HG03378 (cell line): ENCODE results near the gene CD47.

Experiments
- ATAC-seq: cut with Tn5 transposase; IDR thresholded peaks from one replicate; pipeline ENCODE4 v1.9.1; 2021; ENCODE audit warnings: mild to moderate bottlenecking, moderate library complexity; ENCODE audit not compliant: unreplicated experiment

Gene CD47

DNA sequence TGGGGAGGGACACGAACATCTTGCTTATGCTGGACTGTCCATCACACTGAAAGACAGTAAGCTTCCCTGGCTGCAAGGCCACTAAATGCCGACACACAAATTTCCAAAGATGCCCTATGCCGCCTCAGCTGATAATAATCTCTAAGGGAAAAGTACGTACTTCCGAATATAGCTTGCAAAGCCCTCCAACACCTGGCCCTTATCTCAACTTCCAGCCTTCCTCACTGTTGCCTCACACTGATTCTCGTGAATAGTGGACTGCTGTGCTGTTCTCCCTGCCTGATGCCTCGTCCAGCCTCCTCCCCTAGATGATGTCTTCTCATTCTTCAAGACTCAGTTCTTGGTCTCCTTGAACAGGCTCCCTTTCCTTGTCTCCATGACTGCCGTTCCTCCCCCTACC, 72.3 kb downstream of the CD47 start:
- ATAC-seq = no peak

DNA sequence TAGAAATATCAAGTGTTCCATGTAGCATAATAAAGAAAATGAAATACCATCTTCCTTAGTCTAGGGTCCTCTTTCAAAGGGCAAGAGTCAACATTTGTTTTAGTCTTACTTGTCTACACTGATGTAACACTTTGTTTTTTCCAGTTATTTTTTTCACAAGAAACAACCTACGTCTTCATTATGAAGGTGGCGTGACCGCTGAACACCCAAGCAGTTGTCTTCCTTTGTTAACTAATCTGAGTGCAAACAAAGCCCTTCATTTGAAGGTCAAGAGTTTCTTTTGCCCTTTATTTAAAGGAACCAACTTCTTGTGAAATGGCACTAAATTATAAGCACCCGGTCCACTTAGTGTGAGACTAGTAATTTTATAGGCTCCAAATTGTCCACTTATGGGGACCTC, 73.2 kb downstream of the CD47 start:
- no peak for ATAC-seq

DNA sequence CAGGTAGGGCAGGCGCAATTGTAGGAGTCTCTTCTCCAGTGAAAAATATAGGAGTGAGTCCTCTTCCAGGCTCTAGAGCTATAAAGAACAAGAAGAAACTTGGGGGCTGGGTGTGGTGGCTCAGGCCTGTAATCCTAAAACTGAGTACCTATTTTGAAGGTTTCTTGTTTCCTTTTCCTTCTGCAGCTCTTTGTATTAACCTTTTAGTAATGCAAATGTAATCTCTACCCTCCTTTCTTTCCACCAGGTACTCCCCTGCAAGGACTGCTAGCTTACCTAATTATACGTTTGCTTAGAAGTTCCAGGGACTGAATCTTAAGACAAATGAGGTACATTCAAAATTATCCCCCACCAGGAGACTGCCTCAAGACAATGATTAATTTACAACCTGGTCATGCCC, 75.9 kb downstream of the CD47 start:
- no peak for ATAC-seq

DNA sequence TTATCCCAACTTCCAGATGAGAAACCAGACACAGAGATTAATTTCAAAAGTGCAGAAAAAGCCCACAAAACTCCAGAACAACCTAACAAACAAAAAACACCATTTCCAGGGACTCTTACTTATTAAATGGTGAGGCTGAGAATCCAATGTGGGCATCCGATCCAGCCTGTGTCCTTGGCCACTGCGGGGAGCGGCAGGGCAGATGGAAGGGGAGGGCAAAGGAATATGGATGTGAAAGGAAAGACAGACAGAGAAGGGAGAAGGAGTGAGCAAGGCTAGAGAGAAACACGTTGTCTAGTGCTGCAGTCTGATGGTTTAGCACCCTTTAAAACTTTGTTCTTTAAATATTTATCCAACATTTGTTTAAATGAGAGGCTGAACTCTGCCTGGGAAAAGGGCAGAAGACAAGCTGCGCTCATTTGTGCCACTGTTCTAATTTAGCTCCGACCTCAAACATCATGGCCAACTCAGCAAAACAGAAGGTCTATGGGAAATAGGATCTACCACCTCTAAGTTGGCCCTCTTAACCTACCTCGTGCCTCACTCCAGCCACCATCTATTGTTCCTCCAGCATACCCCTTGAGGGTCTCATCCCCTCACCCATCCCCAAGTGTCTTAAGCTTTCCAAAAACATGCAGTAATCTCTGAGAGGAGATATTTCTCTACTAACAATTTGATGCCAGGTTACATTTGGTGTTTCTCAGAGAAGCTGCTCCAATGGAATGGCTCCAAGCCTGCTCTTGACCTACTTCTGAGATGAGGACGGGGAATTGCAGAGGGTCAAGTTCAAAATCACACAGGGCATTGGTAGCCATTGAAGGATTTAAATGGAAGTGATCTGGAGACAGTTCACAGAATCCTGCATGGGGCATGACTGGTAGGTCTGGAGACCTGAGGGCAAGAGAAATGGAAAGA, 77.4 kb downstream of the CD47 start:
- ATAC-seq = no peak

DNA sequence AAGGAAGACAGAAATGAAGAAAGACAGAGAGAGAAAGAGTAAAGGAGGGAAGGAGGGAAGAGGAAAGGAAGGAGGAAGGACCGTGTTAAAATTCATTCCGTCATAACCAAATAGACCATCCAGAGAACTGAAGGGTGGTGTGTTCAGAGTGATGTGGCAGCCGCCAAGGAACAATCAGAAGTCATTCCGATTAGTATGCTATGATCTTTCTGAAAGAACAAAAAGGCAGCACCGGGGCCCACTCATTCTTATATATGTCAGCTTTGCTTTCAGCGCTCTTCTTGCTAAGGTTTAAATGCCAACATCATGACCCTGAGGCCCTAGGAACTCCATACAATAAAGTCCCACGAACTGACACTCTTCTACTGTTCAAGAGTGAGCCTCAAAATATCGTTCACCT, 78.5 kb downstream of the CD47 start:
- no peak for ATAC-seq

DNA sequence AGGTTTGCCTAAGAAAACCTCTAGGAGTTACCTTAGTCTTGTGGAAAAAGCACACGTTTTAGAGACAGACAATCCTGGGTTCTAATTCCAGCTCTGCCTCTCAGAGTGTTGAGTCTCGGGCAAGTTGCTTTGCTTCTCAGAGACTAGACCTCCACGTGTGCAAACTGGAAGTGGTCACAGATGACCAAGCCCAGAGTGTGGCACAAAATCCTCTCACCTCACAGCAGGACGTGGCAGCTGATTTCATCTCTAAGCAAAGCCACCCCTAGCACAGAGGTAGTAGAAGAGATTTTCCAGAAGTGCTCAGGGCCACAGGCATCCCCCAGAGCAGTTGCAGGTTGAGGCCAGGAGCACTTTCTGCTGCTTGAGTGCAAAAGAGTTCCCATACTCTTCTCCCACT, 79.2 kb downstream of the CD47 start:
- ATAC-seq = no peak

DNA sequence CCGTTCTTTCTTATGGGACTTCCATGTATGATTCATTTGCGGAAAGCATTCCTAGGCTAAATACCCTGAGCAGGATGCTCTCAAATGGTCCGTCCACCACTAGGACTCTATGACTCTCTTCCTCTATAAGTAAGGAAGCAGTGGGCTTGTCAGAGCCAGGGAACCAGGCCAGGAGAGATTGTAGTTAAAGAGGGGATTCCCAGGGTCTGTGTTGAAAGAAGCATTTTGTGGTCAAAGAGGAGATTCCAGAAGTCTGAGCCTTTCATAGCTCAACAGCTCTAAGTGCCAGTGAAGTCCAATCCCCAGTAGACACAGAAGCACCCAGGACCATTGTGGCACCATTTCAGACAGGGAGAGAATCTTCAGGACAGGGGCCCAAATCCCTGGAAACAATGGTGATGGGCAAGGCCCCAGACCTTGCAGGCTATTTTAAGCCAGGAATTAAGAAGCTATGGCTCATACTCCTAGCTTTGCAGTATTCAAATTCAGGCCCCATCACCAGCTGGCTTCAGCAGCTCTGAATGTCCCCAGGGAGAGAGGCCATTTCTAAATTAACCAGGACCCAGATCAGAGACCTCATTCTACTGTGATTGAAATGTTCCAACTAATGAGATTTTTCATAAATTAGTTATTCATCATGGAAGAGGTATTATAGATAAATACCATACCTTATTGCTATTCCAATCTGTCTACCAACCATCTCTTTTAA, 81.7 kb downstream of the CD47 start:
- ATAC-seq = no peak

DNA sequence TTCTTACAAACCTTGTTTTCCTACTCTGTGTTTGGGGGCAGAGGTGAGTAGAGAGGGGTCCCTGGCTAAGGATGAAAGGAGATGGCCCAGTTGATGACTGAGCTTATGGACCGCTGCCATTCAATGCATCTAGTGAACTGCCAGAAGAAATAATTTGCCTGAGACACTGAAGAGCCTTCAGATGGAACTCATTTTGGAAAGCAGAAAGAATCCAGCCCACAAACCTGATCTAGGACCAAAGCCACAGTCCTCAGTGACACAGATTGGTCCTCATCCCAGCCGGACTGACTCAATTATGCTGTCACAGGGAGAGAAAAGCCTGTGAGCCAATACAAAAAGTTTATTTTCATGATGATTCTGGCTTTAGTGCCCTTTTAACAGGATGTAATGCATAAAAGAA, 82.7 kb downstream of the CD47 start:
- ATAC-seq = no peak

DNA sequence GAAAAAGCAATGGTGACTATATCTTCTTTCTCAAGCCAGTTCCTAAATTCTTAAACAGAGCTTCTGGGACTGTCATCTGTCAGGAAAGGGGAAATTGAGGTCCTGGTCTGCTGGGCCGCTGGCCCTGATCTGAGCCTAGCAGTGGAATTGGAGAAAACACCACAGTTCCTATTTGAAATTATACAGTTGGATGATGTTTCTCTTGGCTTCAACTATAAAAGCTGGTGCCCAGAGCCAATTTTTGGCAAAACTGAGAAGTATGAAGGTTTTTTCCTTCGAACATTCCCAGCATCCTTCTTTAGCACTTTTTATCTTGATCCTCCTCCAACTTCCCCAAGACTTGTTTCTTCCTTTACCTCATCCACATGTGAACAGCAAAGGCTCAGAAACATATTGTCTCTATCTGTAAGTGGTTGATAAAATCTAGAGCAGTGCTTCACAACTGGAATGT, 83.9 kb downstream of the CD47 start:
- no peak for ATAC-seq

DNA sequence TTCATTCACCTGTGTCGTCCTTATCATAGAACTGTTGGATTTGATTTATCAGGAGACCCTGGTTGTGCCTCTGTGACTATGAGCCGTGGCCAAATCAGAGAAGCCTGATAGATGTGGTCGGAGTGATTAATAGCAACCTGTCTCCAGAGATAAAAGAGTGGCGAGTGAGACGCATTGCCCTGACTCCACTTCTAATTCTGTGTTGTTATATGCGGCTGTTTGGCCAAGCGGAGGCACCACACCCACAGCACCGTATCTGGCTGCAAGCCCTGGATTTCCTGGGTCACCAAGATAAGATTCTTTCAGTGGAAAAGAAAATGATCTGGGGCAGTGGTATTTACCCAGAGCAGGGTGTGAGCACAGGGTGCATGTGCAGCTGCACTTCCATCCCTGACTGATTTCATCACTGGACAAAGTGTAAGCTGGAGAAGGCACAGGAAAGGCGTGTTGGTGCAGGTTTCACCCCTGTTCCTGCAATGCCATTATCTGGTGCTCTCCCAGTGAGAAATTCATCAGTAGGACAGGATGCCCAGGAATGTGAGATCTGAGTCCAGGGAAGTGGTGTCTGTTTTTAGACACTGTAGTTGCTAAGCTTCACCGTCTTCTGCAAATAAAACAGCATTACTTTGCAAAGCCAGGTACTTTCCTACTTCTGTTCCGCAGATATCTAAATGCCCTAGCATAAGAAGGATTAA, 84.6 kb downstream of the CD47 start:
- no peak for ATAC-seq

DNA sequence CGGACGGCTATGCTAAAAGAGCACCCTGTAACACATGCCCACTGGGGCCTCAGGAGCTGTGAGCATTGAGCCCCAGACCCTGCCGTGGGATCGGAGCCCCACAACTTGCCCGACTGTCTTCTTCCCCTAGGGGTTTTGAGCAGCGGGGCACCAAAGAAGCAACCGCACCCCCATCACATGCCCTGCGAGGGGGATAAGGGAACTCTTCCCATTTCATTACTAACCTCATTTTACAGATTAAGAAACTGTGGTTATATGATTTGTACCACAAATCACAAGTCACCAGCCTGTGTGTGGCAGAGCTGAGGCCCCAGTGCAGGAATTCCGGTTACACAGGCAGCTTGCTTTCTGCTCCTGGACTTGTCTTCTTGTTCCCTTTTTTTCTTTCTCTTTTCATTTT, 86.2 kb downstream of the CD47 start:
- no peak for ATAC-seq

DNA sequence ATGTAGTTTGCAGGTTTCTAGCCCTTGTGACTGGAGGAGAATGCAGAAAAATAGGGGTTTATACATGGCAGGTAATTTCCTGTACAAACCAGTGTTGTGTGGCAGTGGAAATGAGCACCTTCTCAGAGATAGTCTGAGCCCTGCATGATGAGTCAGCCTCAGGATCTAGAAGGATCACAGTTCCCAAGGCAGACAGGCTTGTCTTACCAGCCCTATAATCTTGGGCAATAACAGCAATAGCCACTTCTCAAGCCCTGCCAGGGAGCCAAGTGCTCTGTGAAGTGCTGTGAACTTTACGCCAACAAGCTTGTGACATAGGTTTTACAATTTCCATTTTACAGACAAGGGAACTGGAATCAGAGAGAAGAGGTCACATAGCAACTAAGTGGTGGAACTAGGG, 89.4 kb downstream of the CD47 start:
- ATAC-seq = no peak

DNA sequence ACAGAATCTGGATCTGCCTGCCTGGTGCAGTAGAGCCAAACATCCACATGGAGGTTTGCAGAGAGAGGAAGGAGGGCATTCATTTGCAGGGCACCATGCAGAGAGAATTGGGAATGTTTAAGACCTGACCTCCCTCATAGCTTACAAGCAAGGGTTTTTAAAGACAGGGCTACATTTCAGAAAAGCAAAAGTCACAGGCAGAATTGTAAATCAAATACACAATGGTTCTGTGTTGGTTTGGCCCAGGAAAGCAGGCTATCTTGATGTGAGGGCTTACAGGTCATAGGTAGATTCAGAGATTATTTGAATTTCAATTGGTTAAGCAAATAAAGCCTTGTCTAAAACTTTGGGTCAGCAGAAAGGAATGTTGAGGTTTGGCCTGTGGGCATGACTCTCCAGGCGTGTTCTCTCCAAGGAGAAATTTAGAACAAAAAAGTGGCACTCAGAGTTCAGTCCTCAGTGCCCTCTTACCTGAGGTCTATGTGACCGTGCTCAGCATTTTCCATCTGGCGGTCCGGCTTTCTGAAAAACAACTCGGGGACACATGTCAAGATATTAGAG, 91.5 kb downstream of the CD47 start:
- no peak for ATAC-seq

DNA sequence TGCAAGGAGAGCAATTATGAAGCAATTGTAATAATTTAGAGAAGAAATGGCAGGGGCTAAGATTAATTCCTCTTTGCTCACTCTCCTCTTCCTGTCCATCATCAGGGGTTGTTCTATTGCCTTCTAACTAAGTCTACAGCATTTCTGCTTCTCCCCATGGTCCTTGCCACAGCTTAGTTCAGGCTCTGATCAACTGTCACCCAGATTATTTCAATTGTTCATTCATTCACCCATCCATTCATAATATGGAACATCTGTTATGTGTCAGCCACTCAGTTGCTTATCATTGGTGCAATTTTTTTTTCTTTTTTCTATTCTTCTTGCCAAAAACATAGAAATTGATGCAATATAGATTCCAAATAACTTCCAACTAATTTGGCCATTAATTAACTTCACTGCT, 93.2 kb downstream of the CD47 start:
- no peak for ATAC-seq

DNA sequence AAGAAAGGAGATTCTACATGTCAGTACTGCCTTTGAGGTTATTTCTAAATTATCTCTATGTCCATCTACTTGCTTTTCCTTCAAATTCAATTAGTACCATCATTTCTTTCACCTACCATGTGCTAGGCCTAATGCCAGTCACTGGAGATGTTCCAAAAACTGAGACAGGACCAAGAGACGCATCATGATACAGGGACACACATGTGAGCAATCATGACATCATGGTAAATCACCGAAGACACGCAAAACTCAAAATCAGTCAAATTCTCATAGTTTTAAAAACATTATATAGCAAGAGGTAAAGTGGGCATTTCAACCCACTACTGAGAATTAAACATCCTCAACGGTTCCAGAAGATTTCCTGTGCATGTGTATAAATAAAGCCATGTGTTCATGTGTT, 95.0 kb downstream of the CD47 start:
- no peak for ATAC-seq

DNA sequence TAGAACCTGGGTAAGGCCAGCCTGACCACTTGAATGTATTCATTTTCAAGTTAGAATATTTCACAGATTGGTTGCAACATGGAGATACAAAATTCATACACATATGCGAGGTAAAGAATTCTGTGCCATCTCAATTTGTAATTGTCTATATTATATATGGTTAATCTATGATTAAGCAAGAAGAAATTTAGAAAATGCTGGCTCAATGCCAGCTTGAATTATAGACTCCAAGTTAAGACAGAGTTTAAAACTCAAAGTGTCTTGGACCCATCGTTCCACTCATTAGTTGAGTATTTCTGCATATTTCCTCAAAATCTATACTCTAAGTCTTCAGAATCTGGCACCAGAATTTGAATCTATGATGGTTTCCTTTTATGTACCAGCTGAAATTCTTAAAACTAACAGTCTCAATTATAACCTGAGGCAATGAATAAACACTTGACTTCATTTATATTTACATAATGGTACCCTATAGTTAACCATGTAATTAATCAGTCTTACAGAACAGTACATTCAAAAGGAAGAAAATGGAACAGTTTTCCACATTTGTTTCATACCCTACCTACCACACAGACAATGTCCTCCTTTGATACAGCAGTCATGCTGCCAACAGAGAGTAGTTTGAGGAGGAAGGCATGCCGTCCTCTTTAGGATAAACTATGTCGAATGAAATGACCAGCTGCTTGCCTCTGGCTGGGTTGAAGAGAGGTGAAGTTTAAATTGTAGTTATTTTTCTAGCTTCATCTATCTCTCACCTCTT, 95.7 kb downstream of the CD47 start:
- no peak for ATAC-seq

DNA sequence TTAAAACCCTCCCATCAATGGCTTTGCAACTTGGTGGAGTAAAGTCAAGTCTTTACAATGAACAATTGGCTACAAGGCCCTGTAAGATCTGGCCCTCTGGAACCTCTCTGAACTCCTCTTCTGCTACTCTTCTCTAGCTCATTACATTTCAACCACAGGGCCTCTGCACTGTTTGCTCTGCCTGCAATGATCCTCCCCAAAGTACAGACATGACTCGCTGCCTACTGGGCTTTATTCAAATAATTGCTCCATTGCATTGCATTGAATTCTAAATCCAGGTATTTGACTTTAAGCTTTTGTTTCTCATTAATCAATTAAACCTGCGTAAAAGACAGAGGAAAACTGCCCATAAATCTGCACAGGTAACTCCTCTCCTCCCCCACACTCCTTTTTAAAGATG, 96.7 kb downstream of the CD47 start:
- no peak for ATAC-seq

DNA sequence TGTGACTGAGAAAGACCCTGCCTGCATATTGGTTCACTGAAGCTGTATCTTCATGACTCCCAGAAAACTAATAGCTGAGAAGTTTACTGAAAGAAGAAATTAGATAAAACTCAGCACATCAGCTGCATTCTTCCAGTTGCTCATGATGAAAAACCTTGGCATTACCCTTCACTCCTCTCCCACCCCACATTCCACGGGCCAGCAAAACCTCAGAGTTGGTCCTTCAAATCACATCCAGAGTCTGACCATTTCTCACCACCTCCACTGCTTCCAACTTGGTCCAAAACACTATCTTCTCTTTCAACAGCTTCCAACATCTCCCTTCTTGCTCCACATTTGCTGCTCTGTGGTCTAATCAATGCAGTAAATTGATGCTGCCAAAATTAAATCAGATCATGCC, 97.1 kb downstream of the CD47 start:
- no peak for ATAC-seq
